Measurements from ENCODE around the gene NUP153. TPM values are rescaled to one million over a fixed set of nuclear protein-coding genes. Genes with fewer than 3 reads are reported as not detected.
A peak's percentile ranks its signal among the peaks of the same experiment; 100 is the strongest.

NUP153 gene
- total and polyA plus RNA-seq, 10 of the 15 experiments (the other 5 are each of a cell fraction or from before 2014, with no cell fraction given): 13.9 to 77.7 (median 56.2) TPM

- H3K27ac ChIP-seq (ENCODE audit: control insufficient read depth, insufficient read depth): no peak overlapping the region
- SMC1A ChIA-PET (ENCODE audit: uncharacterized antibody, unreplicated experiment): interaction anchor here (1.3 to 1.8 kb wide), 2 partner anchors 10 to 17 kb away, joined by 4 to 6 read pairs; no protein-coding TSS in a partner anchor
- H3K9me3 ChIP-seq (replicated peaks; ENCODE audit: control insufficient read depth, insufficient read depth, low read length): no peaks in the 10 kb centered on the region
- H2AFZ ChIP-seq (ENCODE audit: control insufficient read depth, low read depth, low read length): no peak overlapping the region
- FAIRE-seq (no peak), DNase-seq (ENCODE audit: low read depth, low spot score) (no peak), ATAC-seq (no peak)
- TF ChIP-seq, protein P1, sequence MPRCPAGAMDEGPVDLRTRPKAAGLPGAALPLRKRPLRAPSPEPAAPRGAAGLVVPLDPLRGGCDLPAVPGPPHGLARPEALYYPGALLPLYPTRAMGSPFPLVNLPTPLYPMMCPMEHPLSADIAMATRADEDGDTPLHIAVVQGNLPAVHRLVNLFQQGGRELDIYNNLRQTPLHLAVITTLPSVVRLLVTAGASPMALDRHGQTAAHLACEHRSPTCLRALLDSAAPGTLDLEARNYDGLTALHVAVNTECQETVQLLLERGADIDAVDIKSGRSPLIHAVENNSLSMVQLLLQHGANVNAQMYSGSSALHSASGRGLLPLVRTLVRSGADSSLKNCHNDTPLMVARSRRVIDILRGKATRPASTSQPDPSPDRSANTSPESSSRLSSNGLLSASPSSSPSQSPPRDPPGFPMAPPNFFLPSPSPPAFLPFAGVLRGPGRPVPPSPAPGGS (IDR thresholded peaks at IDR 0.05; ENCODE audit: borderline replicate concordance, insufficient read depth, low read depth, low read length, poor library complexity, severe bottlenecking): peak; percentile 23
- TF ChIP-seq MYC (IDR thresholded peaks at IDR 0.05; ENCODE audit: insufficient read depth, insufficient read length, insufficient replicate concordance, low read length, severe bottlenecking): no peak
- peak; percentile 13 for TF ChIP-seq PBX3 (IDR thresholded peaks at IDR 0.05; ENCODE audit: insufficient replicate concordance, low read depth, low read length)
- H3K4me3 ChIP-seq: no peak overlapping the region
- POLR2A ChIA-PET: no interaction called here
- H3K9ac ChIP-seq (ENCODE audit: control insufficient read depth, insufficient read depth, low read length): no peak overlapping the region
- 57% methylated on average over 3 of the region's 3 CpGs for WGBS (ENCODE audit: insufficient coverage, insufficient replicate concordance, low lambda C conversion rate, missing lambda C conversion rate)
- RAD21 ChIA-PET (ENCODE audit: unreplicated experiment): no interaction called here
- no peak overlapping the region for H3K4me2 ChIP-seq (ENCODE audit: control insufficient read depth, insufficient read depth)
- no peaks in the 10 kb centered on the region for H3K4me1 ChIP-seq (ENCODE audit: control insufficient read depth, insufficient read depth, low read length)
- no peaks in the 10 kb centered on the region for H3K79me2 ChIP-seq (ENCODE audit: control insufficient read depth, insufficient read depth, low read length)
- H3K27me3 ChIP-seq (replicated peaks in 1 of 2; ENCODE audit: control insufficient read depth in 2 of 2, insufficient read depth in 2 of 2, low read length in 1 of 2): no peaks in the 10 kb centered on the region
- intact Hi-C loops (cut with micrococcal nuclease; ENCODE audit: unreplicated experiment): no loop called here
- BruUV-seq (replicated peaks): no TSS peak
- in situ Hi-C loops (cut with MboI): no loop called here
- CTCF ChIA-PET: interaction anchor here (1.0 kb wide), 1 partner anchor 11 kb away, joined by 5 read pairs; no protein-coding TSS in a partner anchor
- no peaks in the 10 kb centered on the region for H3K36me3 ChIP-seq (ENCODE audit: control insufficient read depth in 2 of 2, insufficient read depth in 2 of 2, low read length in 1 of 2)
- H4K20me1 ChIP-seq (ENCODE audit: control insufficient read depth, insufficient read depth): no peaks in the 10 kb centered on the region
Measured at GRCh38 chr6:17724341-17724740, 17.6 kb upstream of the NUP153 start.

- H3K27ac ChIP-seq (ENCODE audit: control insufficient read depth, insufficient read depth): no peak overlapping the region
- DNase-seq (ENCODE audit: low read depth, low spot score) (no peak), ATAC-seq (no peak), FAIRE-seq (no peak)
- no peaks in the 10 kb centered on the region for H3K4me1 ChIP-seq (ENCODE audit: control insufficient read depth, insufficient read depth, low read length)
- ChIA-PET SMC1A (ENCODE audit: uncharacterized antibody, unreplicated experiment) (no interaction called here), POLR2A (interaction anchor here (0.5 kb wide), 1 partner anchor 914 kb away, joined by 4 read pairs; no protein-coding TSS in a partner anchor), CTCF (no interaction called here), RAD21 (ENCODE audit: unreplicated experiment) (no interaction called here)
- no peaks in the 10 kb centered on the region for H3K36me3 ChIP-seq (ENCODE audit: control insufficient read depth in 2 of 2, insufficient read depth in 2 of 2, low read length in 1 of 2)
- intact Hi-C loops (cut with micrococcal nuclease; ENCODE audit: unreplicated experiment): no loop called here
- H3K79me2 ChIP-seq (ENCODE audit: control insufficient read depth, insufficient read depth, low read length): no peaks in the 10 kb centered on the region
- 74% methylated on average over 3 of the region's 3 CpGs for WGBS (ENCODE audit: insufficient coverage, insufficient replicate concordance, low lambda C conversion rate, missing lambda C conversion rate)
- no peak overlapping the region for H3K9ac ChIP-seq (ENCODE audit: control insufficient read depth, insufficient read depth, low read length)
- no peak overlapping the region for H3K4me3 ChIP-seq
- BruUV-seq (replicated peaks): no TSS peak
- no peak overlapping the region for H2AFZ ChIP-seq (ENCODE audit: control insufficient read depth, low read depth, low read length)
- no peaks in the 10 kb centered on the region for H3K27me3 ChIP-seq (replicated peaks in 1 of 2; ENCODE audit: control insufficient read depth in 2 of 2, insufficient read depth in 2 of 2, low read length in 1 of 2)
- no peaks in the 10 kb centered on the region for H4K20me1 ChIP-seq (ENCODE audit: control insufficient read depth, insufficient read depth)
- H3K9me3 ChIP-seq (replicated peaks; ENCODE audit: control insufficient read depth, insufficient read depth, low read length): no peaks in the 10 kb centered on the region
- in situ Hi-C loops (cut with MboI): no loop called here
- H3K4me2 ChIP-seq (ENCODE audit: control insufficient read depth, insufficient read depth): no peak overlapping the region
- TF ChIP-seq SUPT20H (IDR thresholded peaks at IDR 0.05; ENCODE audit: borderline replicate concordance, control insufficient read depth, low read depth, low read length) (no peak), USF1 (IDR thresholded peaks at IDR 0.05; ENCODE audit: borderline replicate concordance, extremely low read length, insufficient read depth, low read depth, low read length) (no peak), KDM1A (IDR thresholded peaks at IDR 0.05; ENCODE audit: borderline replicate concordance) (no peak), ZNF24 (IDR thresholded peaks at IDR 0.05) (no peak), ATF7 (IDR thresholded peaks at IDR 0.05; ENCODE audit: low read depth) (no peak), RBBP5 (conservative IDR thresholded peaks at IDR 0.05) (no peak), LARP7 (IDR thresholded peaks at IDR 0.05) (no peak), JUNB (IDR thresholded peaks at IDR 0.05) (no peak), CREB1 (IDR thresholded peaks at IDR 0.05; ENCODE audit: low read depth) (no peak)
- TF ChIP-seq, protein P2, sequence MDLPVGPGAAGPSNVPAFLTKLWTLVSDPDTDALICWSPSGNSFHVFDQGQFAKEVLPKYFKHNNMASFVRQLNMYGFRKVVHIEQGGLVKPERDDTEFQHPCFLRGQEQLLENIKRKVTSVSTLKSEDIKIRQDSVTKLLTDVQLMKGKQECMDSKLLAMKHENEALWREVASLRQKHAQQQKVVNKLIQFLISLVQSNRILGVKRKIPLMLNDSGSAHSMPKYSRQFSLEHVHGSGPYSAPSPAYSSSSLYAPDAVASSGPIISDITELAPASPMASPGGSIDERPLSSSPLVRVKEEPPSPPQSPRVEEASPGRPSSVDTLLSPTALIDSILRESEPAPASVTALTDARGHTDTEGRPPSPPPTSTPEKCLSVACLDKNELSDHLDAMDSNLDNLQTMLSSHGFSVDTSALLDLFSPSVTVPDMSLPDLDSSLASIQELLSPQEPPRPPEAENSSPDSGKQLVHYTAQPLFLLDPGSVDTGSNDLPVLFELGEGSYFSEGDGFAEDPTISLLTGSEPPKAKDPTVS (IDR thresholded peaks at IDR 0.05; ENCODE audit: low read depth, low read length): no peak
Measured at GRCh38 chr6:17721671-17722070, 14.9 kb upstream of the NUP153 start.

Measured in GM12878 (cell line).